ENCODE results near the gene SCN4A.
A peak's percentile ranks its signal among the peaks of the same experiment; 100 is the strongest.

The SCN4A gene

GRCh38 chr17:63889026-63889848 is 83.5 kb downstream of the SCN4A start:
- DNase-seq (ENCODE audit: low read depth in 1 of 2, low spot score in 1 of 2), result peak in 1 of 2 donors; percentile 18

Measured in activated CD4-positive, alpha-beta T cell treated with anti-CD3 and anti-CD28 coated beads, Interleukin-2, amount 50 U/mL, for 24 hours (primary cell).